Measurements from ENCODE around the gene CD80. TPM values are rescaled to one million over a fixed set of nuclear protein-coding genes. Genes with fewer than 3 reads are reported as not detected.

Gene CD80
- total RNA-seq, 4 donors from 2014 or later = 0.65 to 4.4 (median 2.0) TPM

- TF ChIP-seq, protein P1, sequence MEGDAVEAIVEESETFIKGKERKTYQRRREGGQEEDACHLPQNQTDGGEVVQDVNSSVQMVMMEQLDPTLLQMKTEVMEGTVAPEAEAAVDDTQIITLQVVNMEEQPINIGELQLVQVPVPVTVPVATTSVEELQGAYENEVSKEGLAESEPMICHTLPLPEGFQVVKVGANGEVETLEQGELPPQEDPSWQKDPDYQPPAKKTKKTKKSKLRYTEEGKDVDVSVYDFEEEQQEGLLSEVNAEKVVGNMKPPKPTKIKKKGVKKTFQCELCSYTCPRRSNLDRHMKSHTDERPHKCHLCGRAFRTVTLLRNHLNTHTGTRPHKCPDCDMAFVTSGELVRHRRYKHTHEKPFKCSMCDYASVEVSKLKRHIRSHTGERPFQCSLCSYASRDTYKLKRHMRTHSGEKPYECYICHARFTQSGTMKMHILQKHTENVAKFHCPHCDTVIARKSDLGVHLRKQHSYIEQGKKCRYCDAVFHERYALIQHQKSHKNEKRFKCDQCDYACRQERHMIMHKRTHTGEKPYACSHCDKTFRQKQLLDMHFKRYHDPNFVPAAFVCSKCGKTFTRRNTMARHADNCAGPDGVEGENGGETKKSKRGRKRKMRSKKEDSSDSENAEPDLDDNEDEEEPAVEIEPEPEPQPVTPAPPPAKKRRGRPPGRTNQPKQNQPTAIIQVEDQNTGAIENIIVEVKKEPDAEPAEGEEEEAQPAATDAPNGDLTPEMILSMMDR (IDR thresholded peaks at IDR 0.05; ENCODE audit: low read depth) = no peak
Observed at GRCh38 chr3:119589102-119589773, 29.8 kb upstream of the CD80 start.

GRCh38 chr3:119588112-119588511, 28.7 kb upstream of the CD80 start:
- TF ChIP-seq, protein P1 (IDR thresholded peaks at IDR 0.05; ENCODE audit: low read depth) = no peak

DNA sequence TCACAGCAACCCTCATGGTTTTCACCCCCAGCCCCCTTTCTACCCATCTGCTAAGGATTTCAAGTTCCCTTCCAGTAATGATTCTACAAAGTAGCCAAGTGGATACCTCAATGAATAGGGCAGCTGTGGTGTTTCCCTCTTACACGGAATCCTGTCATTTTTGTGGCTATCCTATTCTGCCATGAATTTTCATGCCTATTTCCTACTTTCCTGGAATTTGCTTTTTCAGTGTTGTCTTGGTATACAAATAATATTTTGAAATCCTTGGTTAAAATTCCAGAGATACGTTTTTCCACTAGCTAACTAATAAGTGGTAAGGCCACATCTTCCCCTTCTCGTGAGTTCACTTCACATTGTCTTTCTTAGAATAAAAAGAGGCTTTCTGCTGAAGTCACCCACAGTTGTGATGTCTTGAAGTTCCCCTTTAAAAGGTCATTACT, 27.3 kb upstream of the CD80 start:
- TF ChIP-seq, protein P1 (IDR thresholded peaks at IDR 0.05; ENCODE audit: low read depth) = no peak

GRCh38 chr3:119585856-119586570, 26.6 kb upstream of the CD80 start:
- TF ChIP-seq, protein P1 (IDR thresholded peaks at IDR 0.05; ENCODE audit: low read depth) = no peak

GRCh38 chr3:119585208-119585607, 25.8 kb upstream of the CD80 start:
- TF ChIP-seq, protein P1 (IDR thresholded peaks at IDR 0.05; ENCODE audit: low read depth) = no peak

DNA sequence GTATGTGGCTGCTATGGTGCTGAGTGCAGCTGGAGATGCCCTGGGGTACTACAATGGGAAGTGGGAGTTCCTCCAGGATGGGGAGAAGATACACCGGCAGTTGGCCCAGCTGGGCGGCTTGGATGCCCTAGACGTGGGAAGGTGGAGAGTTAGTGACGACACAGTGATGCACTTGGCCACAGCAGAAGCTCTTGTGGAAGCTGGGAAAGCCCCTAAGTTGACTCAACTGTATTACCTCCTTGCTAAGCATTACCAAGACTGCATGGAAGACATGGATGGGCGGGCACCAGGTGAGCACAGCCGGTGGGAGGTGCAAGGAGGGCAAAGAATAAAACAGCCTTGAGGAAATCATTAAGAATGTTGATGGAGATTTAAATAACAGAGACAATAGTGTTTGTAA, 22.8 kb upstream of the CD80 start:
- TF ChIP-seq, protein P1 (IDR thresholded peaks at IDR 0.05; ENCODE audit: low read depth) = no peak

GRCh38 chr3:119580067-119580760, 20.8 kb upstream of the CD80 start:
- TF ChIP-seq, protein P1 (IDR thresholded peaks at IDR 0.05; ENCODE audit: low read depth) = no peak
